ENCODE measurements around the gene RPUSD1. TPM values are rescaled to one million over a fixed set of nuclear protein-coding genes. Genes with fewer than 3 reads are reported as not detected.

Gene RPUSD1
- total RNA-seq, 4 donors from 2014 or later: 5.9 to 80.0 (median 16.7) TPM

DNA sequence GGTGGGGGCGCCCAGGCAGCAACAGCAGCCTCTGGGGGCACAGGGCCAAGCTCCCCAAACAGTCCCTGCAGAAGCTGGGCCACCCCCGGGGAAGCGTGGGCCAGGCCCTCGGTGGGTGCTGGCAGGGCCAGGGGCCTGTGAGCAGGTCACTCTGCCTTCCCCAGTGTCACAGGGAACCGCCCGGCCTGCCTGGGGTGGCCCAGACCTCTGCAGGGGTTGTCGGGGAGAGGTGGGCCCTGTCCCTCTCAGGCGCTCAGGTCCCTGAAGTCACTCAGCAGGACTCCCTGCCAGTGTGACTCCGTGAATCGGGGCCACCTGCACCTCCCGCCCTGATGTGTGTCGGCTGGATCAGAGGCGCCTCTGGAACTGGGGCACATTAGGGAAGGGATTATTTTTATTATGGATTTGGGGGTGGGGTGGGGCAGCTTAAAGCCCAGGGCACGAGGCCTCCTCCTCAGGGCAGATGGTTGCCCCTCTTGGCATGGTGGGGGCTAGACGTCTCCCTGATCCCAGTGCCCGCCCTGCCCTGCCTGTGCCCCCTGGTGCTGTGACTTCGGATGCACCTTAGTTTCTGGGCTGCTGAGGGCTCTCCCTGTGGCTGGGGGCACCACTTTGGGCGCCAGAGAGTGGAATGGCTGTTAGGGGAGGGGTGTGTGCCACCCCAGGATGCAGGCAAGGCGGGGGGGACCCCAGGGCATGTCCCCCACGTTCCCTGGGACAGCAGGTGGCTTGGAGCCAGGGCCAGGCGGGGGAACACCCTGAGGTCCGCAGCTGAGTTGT, 13.6 kb upstream of the RPUSD1 start:
- intact Hi-C loops (cut with DNase I; ENCODE audit: low total_unique reads): no loop called here
- Histone ChIP-seq H3K27ac (no peak overlapping the region), H3K4me3 (no peak overlapping the region), H3K9me3 (no peaks in the 10 kb centered on the region), H3K27me3 (peaks cover 11 to 22% of the 10 kb centered on the region in 2 donors), H3K4me1 (no peaks in the 10 kb centered on the region), H3K36me3 (no peaks in the 10 kb centered on the region)
- TF ChIP-seq, protein P1, sequence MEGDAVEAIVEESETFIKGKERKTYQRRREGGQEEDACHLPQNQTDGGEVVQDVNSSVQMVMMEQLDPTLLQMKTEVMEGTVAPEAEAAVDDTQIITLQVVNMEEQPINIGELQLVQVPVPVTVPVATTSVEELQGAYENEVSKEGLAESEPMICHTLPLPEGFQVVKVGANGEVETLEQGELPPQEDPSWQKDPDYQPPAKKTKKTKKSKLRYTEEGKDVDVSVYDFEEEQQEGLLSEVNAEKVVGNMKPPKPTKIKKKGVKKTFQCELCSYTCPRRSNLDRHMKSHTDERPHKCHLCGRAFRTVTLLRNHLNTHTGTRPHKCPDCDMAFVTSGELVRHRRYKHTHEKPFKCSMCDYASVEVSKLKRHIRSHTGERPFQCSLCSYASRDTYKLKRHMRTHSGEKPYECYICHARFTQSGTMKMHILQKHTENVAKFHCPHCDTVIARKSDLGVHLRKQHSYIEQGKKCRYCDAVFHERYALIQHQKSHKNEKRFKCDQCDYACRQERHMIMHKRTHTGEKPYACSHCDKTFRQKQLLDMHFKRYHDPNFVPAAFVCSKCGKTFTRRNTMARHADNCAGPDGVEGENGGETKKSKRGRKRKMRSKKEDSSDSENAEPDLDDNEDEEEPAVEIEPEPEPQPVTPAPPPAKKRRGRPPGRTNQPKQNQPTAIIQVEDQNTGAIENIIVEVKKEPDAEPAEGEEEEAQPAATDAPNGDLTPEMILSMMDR (IDR thresholded peaks at IDR 0.05): no peak
- no peak for TF ChIP-seq POLR2A (IDR thresholded peaks at IDR 0.05)
- DNase-seq: no peak

DNA sequence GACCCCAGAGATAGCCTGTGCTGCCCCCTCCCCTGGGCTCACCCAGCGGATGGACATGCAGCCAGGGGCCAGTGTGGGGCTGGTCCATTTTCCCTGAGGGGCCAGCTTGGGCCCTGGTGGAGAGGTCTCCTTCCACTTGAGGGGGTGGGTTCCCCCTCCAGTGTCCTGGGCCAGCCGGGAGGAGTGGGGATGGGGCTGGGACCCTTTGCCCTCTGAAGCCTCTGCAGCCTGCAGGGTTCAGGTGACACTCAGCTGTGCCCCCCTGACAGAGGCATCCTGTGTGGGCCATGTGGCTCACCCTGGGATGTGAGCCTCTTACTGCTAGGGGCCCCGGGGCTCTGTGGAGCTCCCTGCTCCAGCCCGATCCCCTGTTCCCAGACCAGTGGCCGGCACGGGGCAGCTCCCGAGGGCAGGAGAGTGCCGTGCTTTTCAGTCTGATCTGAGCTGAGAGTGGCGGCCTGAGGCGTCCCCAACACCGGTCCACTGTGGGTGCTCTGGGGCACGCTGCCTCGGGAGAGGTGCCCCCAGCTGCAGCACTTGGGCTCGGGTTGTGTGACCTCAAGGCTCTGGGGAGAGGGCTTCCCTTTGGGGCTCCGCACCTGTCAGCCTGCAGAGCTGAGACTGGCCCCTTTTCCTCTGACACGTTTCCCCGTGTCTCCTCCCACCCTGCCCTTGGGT, 12.8 kb upstream of the RPUSD1 start:
- H3K27me3 ChIP-seq: peaks cover 11 to 22% of the 10 kb centered on the region in 2 donors
- no peak for DNase-seq
- H3K4me1 ChIP-seq: no peaks in the 10 kb centered on the region
- no peak overlapping the region for H3K27ac ChIP-seq
- intact Hi-C loops (cut with DNase I; ENCODE audit: low total_unique reads): no loop called here
- H3K4me3 ChIP-seq: no peak overlapping the region
- no peaks in the 10 kb centered on the region for H3K9me3 ChIP-seq
- no peak for TF ChIP-seq POLR2A (IDR thresholded peaks at IDR 0.05)
- TF ChIP-seq, protein P1 (IDR thresholded peaks at IDR 0.05): no peak
- no peaks in the 10 kb centered on the region for H3K36me3 ChIP-seq

DNA sequence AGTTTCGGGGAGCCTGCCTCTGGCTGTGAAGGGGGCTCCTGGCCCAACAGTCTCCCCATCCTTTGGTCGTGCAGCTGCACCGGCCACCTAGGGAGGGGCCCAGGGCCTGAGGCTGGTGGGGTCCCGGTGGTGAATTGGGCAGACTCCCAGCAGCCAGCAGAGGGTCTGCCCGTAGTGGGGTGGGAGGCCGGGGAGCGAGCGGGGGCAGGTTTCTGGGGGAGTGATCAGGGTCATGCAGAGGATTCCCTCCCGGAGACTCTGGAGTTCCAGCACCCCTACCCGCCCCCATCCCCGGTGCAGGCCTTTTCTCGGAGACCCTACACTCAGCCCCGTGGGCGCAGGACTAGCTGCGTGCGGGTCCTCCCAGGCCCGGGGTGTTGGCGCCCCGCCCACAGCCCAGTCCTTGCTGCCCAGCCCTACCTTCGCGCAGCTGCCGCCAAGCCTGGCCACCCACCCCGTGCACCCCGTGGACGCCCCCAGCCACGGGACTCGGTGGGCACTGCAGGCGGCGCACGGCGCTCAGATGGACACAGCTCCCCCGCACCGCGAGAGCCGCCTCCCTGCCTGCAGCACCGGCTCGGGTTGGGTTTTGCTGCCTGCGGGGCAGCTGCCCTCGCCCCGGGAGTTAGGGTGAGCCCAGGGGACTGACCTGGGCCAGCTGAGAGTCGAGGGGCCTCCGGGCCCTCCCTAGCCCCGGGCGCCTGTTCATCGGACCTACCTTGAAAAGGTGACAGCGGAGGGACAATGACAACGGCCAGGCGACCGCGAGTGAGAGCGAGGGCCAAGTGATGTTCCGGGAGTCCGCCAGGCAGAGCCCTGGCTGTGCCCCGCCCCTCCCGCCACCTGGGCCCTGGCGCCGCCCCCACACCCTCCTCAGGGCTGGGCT, 12.0 kb upstream of the RPUSD1 start, which contains the start of gene GNG13:
Gene GNG13 (minus strand): TSS at position 787 of the 886 bp plus-strand sequence. CDS start 1,657 bp downstream, outside the sequence.
- peaks cover 11 to 22% of the 10 kb centered on the region in 2 donors for H3K27me3 ChIP-seq

DNA sequence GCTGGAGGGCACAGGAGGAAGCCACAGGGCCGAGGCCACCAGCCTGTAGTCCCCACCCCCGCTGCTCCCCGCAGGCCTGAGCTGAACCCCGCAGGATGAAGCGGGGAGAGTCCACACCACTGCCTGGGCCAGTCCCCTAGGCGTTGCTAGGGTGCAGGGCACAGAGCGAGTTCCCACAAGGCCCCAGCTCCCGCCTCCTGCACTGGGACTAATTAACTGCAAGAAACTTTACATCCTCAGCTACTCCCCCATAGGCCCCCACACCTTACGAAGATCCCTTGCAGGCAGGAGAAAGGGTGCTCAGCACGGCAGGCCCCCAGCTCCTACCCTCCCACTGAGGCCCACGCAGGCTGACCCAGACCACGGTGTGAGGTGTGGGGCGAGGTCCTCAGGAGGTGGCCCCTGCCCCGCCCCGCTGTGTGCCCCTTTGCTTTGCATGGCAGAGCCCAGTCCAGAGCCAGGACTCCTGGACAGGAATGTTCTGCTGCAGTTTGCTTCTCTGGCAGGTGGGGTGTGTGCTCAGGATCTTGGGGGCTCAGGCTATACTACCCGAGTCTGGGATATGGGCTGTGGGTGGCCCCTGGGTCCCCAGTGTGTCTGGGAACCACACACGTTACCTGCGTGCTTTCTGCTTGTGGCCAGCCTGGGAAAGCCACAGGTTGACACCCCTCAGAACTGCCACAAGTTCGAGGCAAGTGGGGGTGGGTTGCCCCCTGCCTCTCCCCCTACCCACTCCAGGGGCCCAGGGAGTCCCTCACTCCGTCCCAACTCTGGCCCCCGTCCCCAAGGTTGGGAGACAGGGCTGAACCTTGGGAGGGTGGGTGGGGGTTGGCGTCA, 11.1 kb upstream of the RPUSD1 start:
- H3K27me3 ChIP-seq: peaks cover 11 to 22% of the 10 kb centered on the region in 2 donors
- DNase-seq: no peak
- intact Hi-C loops (cut with DNase I; ENCODE audit: low total_unique reads): no loop called here
- TF ChIP-seq, protein P1 (IDR thresholded peaks at IDR 0.05): no peak
- TF ChIP-seq POLR2A (IDR thresholded peaks at IDR 0.05): no peak
- no peaks in the 10 kb centered on the region for H3K36me3 ChIP-seq
- no peaks in the 10 kb centered on the region for H3K4me1 ChIP-seq
- no peak overlapping the region for H3K4me3 ChIP-seq
- no peaks in the 10 kb centered on the region for H3K9me3 ChIP-seq
- no peak overlapping the region for H3K27ac ChIP-seq

More for the DNA sequence above, 12.0 kb upstream of the RPUSD1 start, which contains the start of gene GNG13:
- H3K9me3 ChIP-seq: no peaks in the 10 kb centered on the region
- TF ChIP-seq POLR2A (IDR thresholded peaks at IDR 0.05): no peak
- TF ChIP-seq, protein P1 (IDR thresholded peaks at IDR 0.05): no peak
- intact Hi-C loops (cut with DNase I; ENCODE audit: low total_unique reads): no loop called here
- no peaks in the 10 kb centered on the region for H3K36me3 ChIP-seq
- H3K4me3 ChIP-seq: no peak within 1 kb of the TSS
- no peak within 1 kb of the TSS for H3K27ac ChIP-seq
- no peaks in the 10 kb centered on the region for H3K4me1 ChIP-seq
- DNase-seq: no peak

Measured in uterus (tissue), 4 donors.